Suprapubic skin (tissue), 3 donors: ENCODE measurements around the gene ARSB.

Experiments used
- CTCF ChIP-seq, 2 donors: fragments of 200-600 bp in 1 of 2; fragments of 450-650 bp in 1 of 2; sonication (generic) in 1 of 2; IDR thresholded peaks; one replicate each; pipeline ENCODE4 v1.5.1; 2016 to 2019; ENCODE audit warnings: antibody characterized with exemption in 2 of 2, mild to moderate bottlenecking in 1 of 2, moderate library complexity in 1 of 2
- POLR2AphosphoS5 ChIP-seq, 3 donors: sonication (generic); formaldehyde crosslinking; IDR thresholded peaks; one replicate each; pipeline ENCODE4 v1.6.1; 2017; ENCODE audit warnings: antibody characterized with exemption in 3 of 3

- TF ChIP-seq CTCF (IDR thresholded peaks at IDR 0.05) (no peak), POLR2AphosphoS5 (IDR thresholded peaks at IDR 0.05) (no peak)
These were observed 157.4 kb downstream of the ARSB start for GRCh38 chr5:78827725-78828124.
